ENCODE results near the gene ERF.

Gene ERF

DNA sequence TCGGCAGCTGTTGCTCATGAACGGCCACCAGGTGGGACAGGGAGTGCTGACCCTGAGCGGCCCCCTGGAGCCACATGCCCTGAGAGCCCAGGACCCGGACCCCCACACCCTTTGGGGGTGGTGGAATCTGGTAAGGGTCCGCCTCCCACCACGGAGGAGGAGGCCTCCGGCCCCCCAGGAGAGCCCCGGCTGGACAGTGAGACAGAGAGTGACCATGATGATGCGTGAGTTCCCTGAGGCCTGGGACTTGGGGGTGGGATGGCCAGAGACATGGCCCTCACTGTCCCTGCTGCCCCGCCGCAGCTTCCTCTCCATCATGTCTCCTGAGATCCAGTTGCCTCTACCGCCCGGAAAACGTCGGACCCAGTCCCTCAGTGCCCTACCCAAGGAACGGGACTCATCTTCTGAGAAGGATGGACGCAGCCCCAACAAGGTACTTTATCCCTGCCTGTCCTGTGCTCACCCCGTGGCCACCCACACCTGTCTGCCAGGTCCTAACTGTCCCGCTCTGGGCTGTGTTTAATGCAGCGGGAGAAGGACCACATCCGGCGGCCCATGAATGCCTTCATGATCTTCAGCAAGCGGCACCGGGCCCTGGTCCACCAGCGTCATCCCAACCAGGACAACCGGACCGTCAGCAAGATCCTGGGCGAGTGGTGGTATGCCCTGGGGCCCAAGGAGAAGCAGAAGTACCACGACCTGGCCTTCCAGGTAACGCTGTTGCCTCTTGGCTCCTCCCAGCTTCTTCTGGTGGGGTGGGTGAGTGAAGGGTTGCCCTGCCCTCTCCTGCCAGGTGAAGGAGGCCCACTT, 32.3 kb upstream of the ERF start:
- DNase-seq (ENCODE audit: low read depth): no peak

DNA sequence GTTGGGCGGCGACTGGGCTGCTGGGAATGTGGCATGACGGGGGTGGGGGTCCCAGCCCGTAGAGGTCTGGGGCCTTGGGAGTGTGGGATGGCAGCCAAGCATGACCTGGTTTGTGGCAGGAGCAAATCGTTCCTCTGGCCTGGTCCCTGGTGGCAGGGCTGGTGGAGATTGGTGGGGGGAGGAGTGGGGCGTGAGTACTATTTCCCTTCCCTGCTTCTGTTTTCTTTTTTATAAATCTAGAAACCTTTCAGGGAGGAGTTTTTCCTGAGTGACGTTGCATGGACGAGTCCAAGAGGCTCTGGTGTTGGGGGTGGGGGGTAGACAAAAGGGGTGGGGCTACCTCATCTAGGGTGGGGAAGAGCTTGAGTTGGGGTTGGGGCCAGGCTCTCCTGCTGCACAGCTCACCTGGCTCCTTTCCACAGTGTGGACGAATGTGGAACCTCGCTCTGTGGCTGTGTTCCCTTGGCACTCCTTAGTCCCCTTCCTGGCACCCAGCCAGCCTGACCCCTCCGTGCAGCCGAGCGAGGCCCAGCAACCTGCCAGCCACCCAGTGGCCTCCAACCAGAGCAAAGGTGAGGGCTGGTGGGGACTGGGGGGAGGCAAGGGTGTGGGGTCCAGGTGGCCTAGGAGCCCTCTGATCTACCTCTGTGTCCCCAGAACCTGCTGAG, 31.6 kb upstream of the ERF start:
- no peak for DNase-seq (ENCODE audit: low read depth)

DNA sequence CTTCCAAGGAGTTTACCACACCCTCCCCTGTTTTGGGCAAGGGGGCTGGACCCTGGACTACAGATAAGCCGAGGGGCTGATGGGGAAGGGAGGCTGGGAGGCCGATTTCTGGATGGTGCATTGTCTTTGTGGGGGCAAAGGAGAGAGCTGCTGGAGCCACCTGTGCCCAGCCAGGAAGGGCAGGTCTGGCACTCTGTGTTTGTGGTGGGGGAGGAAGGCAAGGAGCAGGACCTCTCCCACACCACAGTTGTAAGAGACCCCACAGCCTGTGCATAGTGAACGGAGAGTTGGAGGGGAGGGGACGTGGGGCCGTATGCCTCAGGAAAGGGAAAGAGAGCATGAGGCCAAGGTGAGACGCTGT, 31.0 kb upstream of the ERF start:
- no peak for DNase-seq (ENCODE audit: low read depth)

DNA sequence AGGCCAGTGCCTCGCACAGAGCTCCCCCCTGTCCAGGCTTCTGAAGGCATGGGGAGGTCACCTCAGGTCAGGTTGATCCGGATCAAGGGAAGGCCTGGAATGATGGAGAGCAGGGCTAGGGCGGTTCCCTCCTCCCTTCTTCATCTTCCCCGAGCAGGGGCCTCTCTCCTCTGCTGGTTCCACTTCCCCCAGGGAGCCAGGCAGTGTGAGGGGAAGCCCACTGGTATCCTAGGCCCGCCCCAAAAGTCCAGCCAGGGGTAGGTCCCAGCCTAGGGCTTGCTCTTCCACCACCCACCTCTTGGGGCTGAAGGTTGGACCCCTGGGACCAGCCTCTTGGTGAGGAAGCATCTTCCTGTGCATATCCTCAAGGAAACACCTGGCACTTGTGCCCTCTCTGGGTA, 30.6 kb upstream of the ERF start:
- DNase-seq (ENCODE audit: low read depth): no peak

DNA sequence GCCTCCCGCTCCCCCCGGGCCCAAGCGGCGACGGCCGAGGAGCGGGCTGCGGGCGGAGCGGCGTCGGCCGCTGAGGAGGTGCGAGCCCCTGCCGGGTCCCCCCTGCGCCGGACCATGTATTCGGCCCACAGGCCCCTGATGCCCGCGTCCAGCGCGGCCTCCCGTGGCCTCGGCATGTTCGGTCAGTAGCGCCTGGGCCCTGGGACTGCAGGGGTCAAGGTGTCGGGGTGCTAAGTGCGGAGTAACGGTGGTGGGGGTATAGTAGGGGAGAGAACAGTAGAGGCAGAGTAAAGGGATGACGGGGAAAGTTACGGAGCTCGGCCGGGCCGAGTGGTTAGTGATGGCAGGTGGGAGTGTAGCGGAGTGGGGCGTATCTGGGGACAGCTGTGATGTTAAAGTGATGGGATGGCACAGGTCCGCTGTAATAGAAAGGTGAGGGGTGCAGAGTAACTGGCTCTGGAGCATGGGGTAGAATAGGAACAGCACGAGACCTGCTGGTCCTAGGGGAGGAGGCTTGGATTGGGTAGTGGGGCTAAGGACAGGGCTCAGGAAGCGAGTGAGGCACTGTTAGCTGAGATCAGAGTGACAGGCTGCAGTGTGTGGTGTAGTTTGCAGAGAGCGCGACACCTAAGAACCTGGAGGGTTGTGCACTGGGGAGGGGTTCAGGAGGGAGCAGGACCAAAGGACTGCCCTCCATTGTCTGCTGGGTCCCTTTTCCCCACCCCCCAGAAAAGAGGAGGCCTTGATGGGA, 29.8 kb upstream of the ERF start:
- peak; percentile 19 for DNase-seq (ENCODE audit: low read depth)

DNA sequence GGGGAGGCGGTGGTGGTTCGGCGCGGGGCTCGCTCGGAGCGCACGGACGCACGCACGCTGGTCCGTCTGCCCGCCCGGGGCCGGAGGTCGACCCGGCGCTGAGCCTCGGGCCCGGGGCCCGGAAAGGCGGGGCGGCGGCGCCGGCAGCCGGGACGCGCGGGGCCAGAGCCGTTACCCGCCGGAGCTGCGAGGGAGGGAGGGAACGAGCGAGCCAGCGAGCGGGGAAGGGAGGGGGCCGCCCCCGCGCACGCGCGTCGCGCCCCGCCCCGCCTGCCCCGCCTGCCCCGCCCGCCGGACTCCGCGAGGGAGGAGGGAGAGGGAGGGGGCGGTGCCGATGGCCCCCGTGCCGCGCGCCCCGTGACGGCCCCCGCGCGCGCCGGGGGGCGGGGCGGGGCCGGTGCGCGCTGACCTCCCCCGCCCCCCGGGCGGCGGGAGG, 29.2 kb upstream of the ERF start:
- peak; percentile 84 for DNase-seq (ENCODE audit: low read depth)

DNA sequence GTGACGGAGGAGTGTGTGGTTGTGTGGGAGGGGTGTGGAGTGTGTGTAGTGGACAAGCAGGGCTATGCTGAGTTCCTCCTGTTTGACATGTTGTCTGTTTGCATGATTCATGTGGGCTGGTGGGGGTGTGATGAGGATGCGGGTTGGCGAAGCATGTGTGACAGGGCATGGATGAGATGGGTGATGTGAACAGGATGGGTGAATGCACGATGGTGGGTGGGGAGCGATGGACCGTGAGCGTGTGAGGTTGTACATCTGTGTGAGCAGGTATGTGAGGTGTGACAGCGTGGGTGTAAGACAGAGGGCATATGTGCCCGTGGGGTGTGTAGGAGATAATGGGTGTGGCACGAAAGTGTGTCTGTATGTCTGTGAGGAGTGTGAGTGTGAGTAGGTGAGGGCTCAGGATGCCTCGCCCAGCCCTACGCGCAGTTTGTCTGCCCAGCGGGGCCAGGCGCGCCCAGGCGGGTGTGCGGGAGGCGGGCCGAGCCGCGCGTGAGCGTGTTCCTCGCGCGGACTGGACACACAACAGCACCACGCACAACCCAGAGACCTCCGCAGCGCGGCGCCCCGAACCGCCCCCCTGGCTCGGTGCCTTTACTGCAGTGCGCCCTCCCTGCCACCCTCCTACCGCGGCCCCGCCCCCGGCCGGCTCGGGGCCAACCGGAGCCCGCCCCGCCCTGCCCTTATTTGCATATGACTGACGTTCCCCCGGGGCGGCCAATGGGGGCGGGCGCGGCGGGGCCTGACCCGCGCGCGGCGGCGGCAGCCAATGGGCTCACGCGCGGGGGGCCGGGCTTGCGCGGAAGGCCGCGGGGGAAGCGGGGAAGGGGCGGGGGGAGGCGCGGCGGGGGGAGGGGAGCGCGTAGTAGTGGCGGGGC, 28.5 kb upstream of the ERF start:
- peak; percentile 93 for DNase-seq (ENCODE audit: low read depth)

DNA sequence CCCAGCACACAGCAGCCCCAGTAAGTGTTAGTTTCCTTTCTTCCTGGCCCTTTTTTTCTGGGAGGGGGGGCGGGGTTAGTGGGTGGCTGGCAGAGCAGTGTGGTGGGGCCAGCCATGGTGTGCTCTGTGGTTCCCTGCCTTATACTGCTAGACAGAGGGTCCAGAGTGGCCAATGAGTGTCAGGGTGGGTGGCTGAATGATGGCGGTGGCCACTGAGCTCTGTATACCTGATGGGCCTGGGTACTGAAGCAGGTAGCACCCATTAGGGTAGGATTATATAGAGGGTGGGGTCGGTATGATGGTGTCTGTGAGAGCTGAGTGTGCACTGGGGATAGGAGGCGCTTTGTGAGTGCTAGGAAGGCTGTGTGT, 27.9 kb upstream of the ERF start:
- DNase-seq (ENCODE audit: low read depth): no peak

DNA sequence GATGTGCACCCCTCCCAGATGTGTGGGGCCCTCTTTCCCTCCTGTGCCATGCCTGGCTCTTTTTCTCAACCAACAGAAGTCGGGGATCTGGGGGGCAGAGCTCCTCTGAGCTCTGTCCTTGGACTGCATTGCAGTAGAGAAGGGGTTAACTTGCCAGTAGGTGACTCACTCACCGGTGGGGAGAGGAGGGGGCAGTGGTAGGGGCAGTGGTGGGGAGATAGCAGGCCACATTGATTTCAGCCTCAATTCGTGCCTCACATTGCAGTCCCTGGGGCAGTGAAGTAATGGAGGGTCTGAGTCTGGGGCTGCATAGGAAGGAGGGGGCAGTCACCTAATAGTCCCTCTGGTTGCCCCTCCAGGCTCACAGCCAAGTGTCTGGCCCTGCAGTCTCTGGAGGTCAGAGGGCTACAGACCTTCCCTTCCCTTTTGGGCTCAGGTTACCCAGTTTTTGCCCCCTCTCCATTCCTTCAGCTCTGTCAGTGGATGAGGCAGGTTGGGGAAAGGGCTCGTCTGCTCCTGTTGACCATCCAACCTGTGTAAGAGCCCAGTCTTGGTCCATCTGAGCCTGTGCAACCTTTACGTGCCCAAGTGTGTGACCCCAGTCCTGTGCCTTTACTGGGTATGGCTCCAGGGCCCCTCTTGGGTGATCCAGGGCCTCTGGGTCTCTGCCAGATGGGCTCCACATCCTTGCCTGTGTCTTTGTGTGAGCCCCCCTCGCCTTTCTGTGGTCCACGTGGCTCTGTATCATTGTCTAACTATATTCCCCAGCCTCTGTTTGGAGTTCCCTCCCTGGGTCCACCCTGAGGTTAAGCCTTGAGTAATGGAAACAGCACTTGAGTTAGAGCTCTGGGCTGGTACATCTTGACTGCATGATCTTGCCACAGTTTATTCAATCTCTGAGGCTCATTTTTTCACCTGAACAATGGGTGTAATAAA, 27.2 kb upstream of the ERF start:
- DNase-seq (ENCODE audit: low read depth): peak; percentile 47

DNA sequence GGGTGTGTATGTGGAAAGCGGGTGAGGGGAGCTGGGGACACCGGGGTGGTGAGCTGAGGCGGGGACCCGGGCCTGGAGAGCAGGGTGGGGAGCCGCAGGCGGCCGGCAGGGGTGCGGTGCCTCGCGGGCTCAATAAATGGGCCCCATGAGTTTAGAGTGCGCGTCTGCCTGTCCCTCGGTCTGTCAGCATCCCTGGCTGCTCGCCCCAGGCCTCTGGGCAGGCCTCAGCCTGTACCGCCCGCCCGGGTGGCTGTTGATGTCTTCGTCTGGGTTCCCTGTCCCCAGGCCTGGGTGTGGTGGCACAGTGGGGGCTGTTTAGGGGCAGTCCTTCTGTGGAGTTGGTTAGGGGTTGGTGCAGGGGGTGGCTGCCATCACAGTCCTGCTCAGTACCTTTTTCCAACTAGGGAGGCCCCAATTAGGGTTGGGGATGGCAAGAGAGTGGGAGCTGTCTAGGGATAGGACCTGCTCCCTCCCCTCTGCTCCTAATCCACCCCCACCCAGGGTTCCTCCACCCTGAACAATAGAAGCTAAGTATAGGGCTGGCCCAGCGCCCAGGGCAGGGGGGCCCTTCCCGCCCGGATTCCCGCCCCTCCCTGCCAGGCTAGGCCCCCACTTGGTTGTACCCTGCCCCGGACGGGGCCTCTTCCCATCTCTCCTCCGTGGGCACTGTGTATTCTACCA, 26.4 kb upstream of the ERF start:
- DNase-seq (ENCODE audit: low read depth): peak; percentile 53

DNA sequence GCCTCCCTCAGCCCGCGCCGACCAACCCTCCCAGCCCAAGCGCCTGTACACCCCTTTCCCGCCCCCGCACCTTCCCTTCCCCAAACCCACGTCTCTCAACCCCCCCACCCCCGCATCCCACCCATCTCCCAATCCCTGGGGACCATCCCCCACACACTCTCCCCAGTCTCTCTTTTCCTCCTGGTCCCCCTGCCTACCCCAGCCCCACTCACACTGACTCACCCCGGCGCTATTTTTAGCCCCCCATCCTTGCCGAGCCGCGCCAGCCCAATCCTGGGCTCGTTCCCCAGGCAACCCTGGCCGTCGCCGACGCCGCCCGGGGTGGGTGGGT, 25.9 kb upstream of the ERF start:
- peak; percentile 52 for DNase-seq (ENCODE audit: low read depth)

DNA sequence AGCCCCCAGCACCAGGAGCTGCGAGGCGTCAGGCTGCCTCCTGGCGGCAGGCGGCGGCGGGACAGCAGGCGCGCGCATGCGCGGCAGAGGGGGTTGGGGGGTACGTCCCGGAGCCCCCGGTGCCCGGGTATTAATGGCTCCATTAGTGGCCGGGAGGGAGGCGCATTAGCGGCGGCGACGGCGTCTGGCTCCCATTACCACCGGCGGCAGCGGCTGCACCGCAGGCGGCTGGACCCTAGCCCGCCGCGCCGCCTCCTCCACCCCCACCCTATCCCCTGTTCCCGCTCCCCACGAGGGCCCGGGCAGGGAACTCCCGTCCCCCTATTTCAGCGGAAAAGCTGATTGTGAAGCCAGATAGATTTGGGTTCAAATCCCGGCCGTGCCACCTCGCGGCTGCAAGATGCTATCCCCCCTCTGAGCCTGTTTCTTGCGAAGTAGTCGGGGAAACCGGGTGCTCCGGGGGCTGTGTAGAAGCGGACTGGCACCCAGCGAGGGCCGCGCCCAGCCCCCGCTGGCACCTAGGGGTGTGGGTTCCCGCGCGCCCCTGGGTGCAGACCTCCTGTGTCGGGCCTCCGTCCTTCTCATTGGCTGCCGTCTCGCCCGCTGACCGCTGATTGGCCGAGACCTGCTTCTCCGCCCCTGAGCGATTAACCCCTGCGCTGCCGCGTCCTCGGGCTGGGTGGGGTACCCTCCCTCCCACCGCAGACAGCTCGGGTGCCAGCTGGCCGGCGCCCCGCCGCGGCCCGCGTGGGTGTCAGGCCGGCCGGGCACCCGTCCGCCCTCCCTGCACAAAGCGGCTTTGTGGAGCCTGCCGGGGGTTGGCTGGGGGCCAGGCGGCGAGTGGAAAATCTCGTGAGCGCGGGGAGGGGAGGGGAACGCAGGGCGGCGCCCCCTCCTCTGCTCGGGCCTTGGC, 25.2 kb upstream of the ERF start:
- DNase-seq (ENCODE audit: low read depth): peak; percentile 91

DNA sequence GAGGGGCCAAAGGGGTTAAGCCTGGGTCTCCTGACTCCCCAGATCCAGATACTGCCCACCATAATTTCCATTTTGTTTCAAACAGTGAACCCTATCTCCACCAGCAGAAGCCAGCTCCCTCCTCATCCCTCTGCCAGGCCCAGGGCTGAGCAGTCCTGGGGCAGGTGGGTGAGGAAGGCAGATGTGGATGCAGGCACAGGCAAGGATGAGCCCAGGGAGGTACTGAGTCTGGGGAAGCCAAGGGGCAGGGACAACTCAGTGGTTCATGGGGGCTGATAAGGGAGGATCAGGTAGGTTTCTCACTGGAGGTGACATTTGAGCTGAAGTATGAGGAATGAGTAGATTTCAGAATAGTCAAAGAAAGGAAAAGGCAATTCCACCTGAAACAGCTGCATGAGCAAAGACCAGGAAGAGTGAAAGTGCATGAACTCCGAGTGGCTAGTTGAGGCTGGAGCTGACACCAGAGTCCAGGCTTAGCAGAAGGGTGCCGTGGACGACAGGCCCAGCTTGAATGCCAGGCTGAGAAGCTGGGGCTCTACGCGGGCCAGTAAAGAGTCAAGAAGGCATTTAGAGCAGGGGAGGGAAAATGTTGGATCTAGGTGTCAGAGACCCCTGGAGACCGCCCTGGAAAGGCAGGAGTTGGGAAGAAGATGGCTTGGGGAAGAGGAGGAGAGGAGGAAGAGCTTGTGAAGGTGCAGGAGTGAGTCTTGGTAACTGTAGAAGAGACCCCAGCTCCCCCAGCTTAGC, 24.4 kb upstream of the ERF start:
- no peak for DNase-seq (ENCODE audit: low read depth)

DNA sequence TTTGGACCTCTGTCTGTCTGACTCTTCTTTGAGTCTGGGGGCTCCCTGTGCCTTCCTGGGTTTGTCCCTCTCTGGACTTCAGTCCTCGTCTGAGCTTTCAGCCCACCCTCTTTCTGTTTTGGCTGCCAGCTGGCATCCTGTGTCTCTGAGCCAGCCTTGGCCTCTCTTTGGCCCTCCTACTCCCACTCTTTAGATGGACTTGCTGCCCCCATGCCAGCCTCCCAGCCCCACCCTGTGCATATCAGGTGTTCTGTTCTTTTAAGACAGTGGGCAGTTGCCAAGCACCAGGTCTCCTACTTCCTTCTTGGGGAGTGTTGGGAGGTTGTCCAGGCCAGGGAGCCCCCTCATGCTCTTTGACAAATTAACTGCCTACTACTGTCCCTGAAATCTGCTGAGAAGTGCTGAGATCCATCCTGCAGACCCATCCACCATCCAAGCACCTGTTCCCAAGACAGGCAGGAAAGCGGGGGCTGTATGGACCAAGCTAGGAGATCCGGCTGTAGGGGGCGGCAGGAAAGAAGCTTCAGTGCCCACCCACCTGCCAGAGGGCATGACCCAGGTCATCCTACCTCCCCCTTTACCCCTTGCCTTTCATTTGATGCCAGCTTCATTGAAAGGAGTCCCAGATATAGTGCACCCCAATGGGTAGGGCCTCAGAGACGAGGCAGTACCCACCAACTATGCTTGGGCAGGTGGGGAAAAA, 23.7 kb upstream of the ERF start:
- no peak for DNase-seq (ENCODE audit: low read depth)

DNA sequence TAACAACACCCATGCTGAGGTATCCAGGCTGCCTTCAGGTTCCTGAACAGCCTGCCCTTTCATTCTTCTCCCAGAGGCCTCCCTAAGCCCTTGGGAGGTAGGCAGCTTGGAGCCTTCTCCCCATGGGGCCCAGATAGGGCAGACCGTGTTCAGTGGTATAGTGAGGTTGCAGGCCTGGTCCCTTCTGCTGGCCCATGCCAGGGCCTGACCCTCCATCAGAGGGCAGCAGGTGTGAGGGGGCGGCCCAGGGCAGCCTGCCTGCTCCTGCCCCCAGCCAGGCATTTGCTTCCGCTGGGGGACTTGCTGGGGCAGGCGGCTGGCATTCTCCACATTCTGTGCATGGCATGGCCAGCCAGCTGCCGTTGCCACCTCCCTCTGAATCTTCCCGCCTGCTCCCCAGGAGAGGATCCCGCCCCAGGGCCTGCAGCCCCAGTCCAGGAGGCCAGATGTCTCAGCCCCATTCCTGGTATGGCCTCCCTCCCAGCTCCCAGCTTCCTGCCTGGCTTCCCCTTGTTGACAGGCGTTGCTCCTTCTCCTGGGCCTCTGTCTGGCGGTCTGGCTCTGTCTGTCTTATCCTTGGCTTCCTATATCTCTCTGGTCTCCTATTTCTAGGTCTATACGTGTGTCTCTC, 23.0 kb upstream of the ERF start:
- peak; percentile 46 for DNase-seq (ENCODE audit: low read depth)

DNA sequence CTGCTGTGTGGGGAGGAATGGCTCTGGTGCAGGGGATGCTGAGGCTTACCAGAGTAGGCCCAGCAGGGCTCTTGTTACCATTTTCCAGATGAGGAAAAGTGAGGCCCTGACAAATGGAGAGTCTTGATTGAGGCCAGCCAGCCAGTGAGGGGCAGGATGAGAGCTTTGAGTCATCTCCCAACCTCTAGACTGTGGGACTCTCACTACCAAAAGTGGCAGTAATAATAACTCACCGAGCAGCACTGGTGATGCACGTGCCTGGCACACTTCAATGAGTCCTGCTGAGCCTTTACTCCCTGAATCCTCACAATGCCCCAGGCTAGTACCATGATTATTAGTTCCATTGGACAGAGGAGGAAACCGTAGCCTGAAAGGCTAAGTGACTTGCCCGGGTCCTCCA, 21.9 kb upstream of the ERF start:
- DNase-seq (ENCODE audit: low read depth): peak; percentile 67

DNA sequence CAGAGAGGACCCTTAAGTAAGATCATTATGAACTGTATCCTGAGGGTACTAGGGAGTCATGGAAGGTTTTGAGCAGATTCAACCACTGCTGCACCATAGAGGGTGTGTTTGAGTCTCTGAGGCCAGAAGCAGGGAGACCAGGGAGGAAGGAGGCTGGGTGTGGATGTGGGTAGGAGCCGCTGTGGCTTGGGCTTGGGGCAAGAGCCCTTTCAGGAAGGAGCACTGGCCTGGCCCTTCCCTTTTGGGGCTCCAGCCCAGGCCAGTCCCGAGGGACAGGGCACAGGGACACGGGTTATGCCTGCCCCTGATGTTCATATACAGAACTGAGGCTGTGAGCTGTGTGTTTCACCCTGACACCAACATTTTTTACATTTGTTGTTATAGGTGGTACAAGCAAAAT, 21.4 kb upstream of the ERF start:
- DNase-seq (ENCODE audit: low read depth): no peak

DNA sequence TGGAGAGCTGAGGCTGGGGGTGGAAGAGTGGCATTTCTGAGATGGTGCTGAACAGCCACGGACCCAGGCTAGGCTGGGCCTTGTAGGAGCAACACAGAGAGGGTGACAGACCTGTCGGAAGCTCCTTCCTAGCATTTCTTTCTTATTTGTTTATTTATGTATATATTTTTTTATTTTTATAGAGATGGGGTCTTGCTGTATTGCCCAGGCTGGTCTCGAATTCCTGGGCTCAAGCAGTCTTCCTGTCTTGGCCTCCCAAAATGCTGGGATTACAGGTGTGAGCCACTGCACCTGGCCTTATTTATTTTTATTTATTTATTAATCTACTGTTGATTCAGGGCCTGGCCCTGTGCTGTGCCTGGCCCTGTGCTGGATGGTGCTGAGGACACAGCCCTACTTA, 20.6 kb upstream of the ERF start:
- no peak for DNase-seq (ENCODE audit: low read depth)

All from ELR (cell line).